Suppressor macrophage treated with lipopolysaccharide for 4 hours (primary cell): ENCODE measurements around the gene RUFY3.
A peak's percentile ranks its signal among the peaks of the same experiment; 100 is the strongest.

Source experiments
- DNase-seq: peaks from one replicate; pipeline ENCODE4 v3.0.0-alpha.2; 2020

The RUFY3 gene

GRCh38 chr4:70842761-70843435 lies 121.1 kb downstream of the RUFY3 start:
- peak; percentile 22 for DNase-seq

- DNase-seq = no peak
These were observed 122.4 kb downstream of the RUFY3 start for GRCh38 chr4:70844180-70844579.

GRCh38 chr4:70849291-70849690 lies 127.5 kb downstream of the RUFY3 start:
- peak; percentile 56 for DNase-seq

DNA sequence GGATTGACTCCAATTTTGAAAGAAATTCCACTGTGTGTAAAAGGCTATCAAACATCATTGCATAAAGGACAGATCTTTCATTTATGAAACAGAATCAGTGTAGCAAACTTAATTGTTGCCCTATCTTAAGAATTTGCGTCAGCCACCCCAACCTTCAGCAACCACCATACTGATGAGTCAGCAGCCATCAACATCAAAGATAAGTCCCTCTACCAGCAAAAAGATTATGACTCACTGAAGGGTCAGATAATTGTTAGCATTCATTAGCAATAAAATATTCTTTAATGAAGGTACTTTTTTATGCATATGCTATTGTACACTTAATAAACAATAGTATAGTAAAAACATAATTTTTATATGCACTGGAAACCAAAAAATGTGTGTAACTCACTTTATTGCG lies 133.7 kb downstream of the RUFY3 start:
- DNase-seq = no peak
